Activated CD4-positive, alpha-beta T cell treated with anti-CD3 and anti-CD28 coated beads for 36 hours (primary cell): ENCODE data around the gene TBRG4. TPM values are rescaled to one million over a fixed set of nuclear protein-coding genes. Genes with fewer than 3 reads are reported as not detected.
A peak's percentile ranks its signal among the peaks of the same experiment; 100 is the strongest.

Experiments
- ATAC-seq: fragments of 200-7000 bp; cut with Tn5 transposase; one replicate; pipeline ENCODE4 v1.10.0; 2021; ENCODE audit warnings: mild to moderate bottlenecking, moderate library complexity
- CTCF ChIA-PET: fragments of 350-600 bp; sonication (Branson Sonifier 250); formaldehyde crosslinking; loops from one replicate; lab custom pipeline; 2021; ENCODE audit warnings: antibody characterized with exemption; lab: Charles Lee
- POLR2A ChIA-PET: fragments of 350-600 bp; sonication (Branson Sonifier 250); formaldehyde crosslinking; loops from one replicate; lab custom pipeline; 2021; ENCODE audit warnings: antibody characterized with exemption, inconsistent platforms; lab: Charles Lee
- DNase-seq: peaks from one replicate; pipeline ENCODE4 v3.0.0-alpha.2; 2020
- H3K27ac Mint-ChIP-seq: one replicate; pipeline ENCODE4 v1.8.0; 2021; ENCODE audit warnings: mixed read lengths
- H3K27me3 Mint-ChIP-seq: one replicate; pipeline ENCODE4 v1.8.0; 2021; ENCODE audit warnings: mixed read lengths
- H3K36me3 Mint-ChIP-seq: one replicate; pipeline ENCODE4 v1.8.0; 2021; ENCODE audit warnings: low read depth, mixed read lengths
- H3K4me1 Mint-ChIP-seq: one replicate; pipeline ENCODE4 v1.8.0; 2021; ENCODE audit warnings: mixed read lengths
- H3K4me3 Mint-ChIP-seq: one replicate; pipeline ENCODE4 v1.8.0; 2021; ENCODE audit warnings: mild to moderate bottlenecking, moderate library complexity, mixed read lengths
- H3K9me3 Mint-ChIP-seq: one replicate; pipeline ENCODE4 v1.8.0; 2021; ENCODE audit warnings: low read depth, mixed read lengths
- intact Hi-C, 2 experiments: fragments of 100-400 bp; cut with DNase I in 1 of 2; cut with micrococcal nuclease in 1 of 2; formaldehyde crosslinking; loops; one replicate each; pipeline versions ENCODE4 v1.14.2 to v1.15.1; 2022 to 2024; cut with DNase I, micrococcal nuclease
- total RNA-seq, 2 experiments: library from RNA; stranded (reverse); gene quantifications; one replicate each; pipeline ENCODE4 v1.2.3, GENCODE V29; 2021

Gene TBRG4
- total RNA-seq, 2 experiments from 2014 or later = 158 to 163 TPM

- no peak for ATAC-seq
- Mint-ChIP-seq H3K36me3 (peaks cover 48% of the 10 kb centered on the region), H3K27ac (no peak overlapping the region), H3K9me3 (no peaks in the 10 kb centered on the region), H3K4me3 (no peak overlapping the region), H3K4me1 (peaks cover 7% of the 10 kb centered on the region), H3K27me3 (no peaks in the 10 kb centered on the region)
- ChIA-PET CTCF (interaction anchor here (1.6 kb wide), 1 partner anchor 35 kb away, joined by 3 read pairs; no protein-coding TSS in a partner anchor), POLR2A (no interaction called here)
- intact Hi-C loops = no loop called here
- no peak for DNase-seq
These were observed 9.7 kb downstream of the TBRG4 start for GRCh38 chr7:45101748-45102147.

GRCh38 chr7:45100761-45101480 lies 10.6 kb downstream of the TBRG4 start:
- H3K27ac Mint-ChIP-seq = no peak overlapping the region
- H3K9me3 Mint-ChIP-seq = no peaks in the 10 kb centered on the region
- peaks cover under 1% of the 10 kb centered on the region for H3K4me1 Mint-ChIP-seq
- ChIA-PET POLR2A (interaction anchor here (0.6 kb wide), 1 partner anchor 9 kb away, joined by 5 read pairs; no protein-coding TSS in a partner anchor), CTCF (interaction anchor here (1.6 kb wide), 1 partner anchor 35 kb away, joined by 3 read pairs; no protein-coding TSS in a partner anchor)
- no peak overlapping the region for H3K4me3 Mint-ChIP-seq
- intact Hi-C loops = no loop called here
- H3K27me3 Mint-ChIP-seq = no peaks in the 10 kb centered on the region
- DNase-seq = no peak
- H3K36me3 Mint-ChIP-seq = peaks cover 48% of the 10 kb centered on the region
- no peak for ATAC-seq

- intact Hi-C loops = no loop called here
- Mint-ChIP-seq H3K4me3 (no peak overlapping the region), H3K27me3 (no peaks in the 10 kb centered on the region), H3K4me1 (no peaks in the 10 kb centered on the region), H3K27ac (peak overlapping the region; percentile 6), H3K9me3 (no peaks in the 10 kb centered on the region), H3K36me3 (peaks cover 42% of the 10 kb centered on the region)
- ATAC-seq = no peak
- DNase-seq = no peak
- ChIA-PET POLR2A (interaction anchor here (0.6 kb wide), 1 partner anchor 10 kb away, joined by 5 read pairs; no protein-coding TSS in a partner anchor), CTCF (interaction anchor here (0.6 to 0.7 kb wide), 2 partner anchors 13 to 79 kb away, joined by 3 to 4 read pairs; no protein-coding TSS in a partner anchor)
These were observed 11.4 kb downstream of the TBRG4 start for GRCh38 chr7:45099891-45100760.

GRCh38 chr7:45098983-45099839 lies 12.3 kb downstream of the TBRG4 start:
- H3K9me3 Mint-ChIP-seq = peaks cover 3% of the 10 kb centered on the region
- CTCF ChIA-PET = interaction anchor here (0.6 to 0.7 kb wide), 2 partner anchors 12 to 79 kb away, joined by 3 to 4 read pairs; no protein-coding TSS in a partner anchor
- H3K27me3 Mint-ChIP-seq = no peaks in the 10 kb centered on the region
- DNase-seq = peak; percentile 3
- H3K4me3 Mint-ChIP-seq = no peak overlapping the region
- POLR2A ChIA-PET = interaction anchor here (0.6 to 1.0 kb wide), 2 partner anchors 98 to 123 kb away, joined by 3 read pairs; no protein-coding TSS in a partner anchor
- peak; percentile 49 for ATAC-seq
- intact Hi-C loops = no loop called here
- H3K36me3 Mint-ChIP-seq = peaks cover 36% of the 10 kb centered on the region
- no peaks in the 10 kb centered on the region for H3K4me1 Mint-ChIP-seq
- no peak overlapping the region for H3K27ac Mint-ChIP-seq

- ChIA-PET CTCF (interaction anchor here (1.0 kb wide), 1 partner anchor 12 kb away, joined by 3 read pairs; no protein-coding TSS in a partner anchor), POLR2A (no interaction called here)
- H3K36me3 Mint-ChIP-seq = peaks cover 1% of the 10 kb centered on the region
- H3K27me3 Mint-ChIP-seq = peaks cover 8% of the 10 kb centered on the region
- peaks cover 5% of the 10 kb centered on the region for H3K9me3 Mint-ChIP-seq
- ATAC-seq (no peak), DNase-seq (no peak)
- H3K4me3 Mint-ChIP-seq = no peak overlapping the region
- H3K27ac Mint-ChIP-seq = no peak overlapping the region
- intact Hi-C loops = no loop called here
- peaks cover 5% of the 10 kb centered on the region for H3K4me1 Mint-ChIP-seq
These were observed 18.6 kb downstream of the TBRG4 start for GRCh38 chr7:45092931-45093235.

GRCh38 chr7:45092100-45092930 lies 19.2 kb downstream of the TBRG4 start:
- ATAC-seq (no peak), DNase-seq (no peak)
- CTCF ChIA-PET = interaction anchor here (0.5 to 1.0 kb wide), 3 partner anchors 13 to 200 kb away, joined by 3 read pairs; no protein-coding TSS in a partner anchor

GRCh38 chr7:45089341-45089891 lies 22.1 kb downstream of the TBRG4 start:
- Mint-ChIP-seq H3K9me3 (peaks cover 2% of the 10 kb centered on the region), H3K27me3 (peaks cover 8% of the 10 kb centered on the region), H3K27ac (no peak overlapping the region), H3K36me3 (peaks cover 1% of the 10 kb centered on the region), H3K4me3 (peak overlapping the region; percentile 66), H3K4me1 (peaks cover 5% of the 10 kb centered on the region)
- intact Hi-C loops = loop anchor here in 1 of 2 experiments (1.0 kb wide), 1 partner anchor 89 kb away; the partner anchor contains the start of gene CCM2
- POLR2A ChIA-PET = no interaction called here
- CTCF ChIA-PET = interaction anchor here (0.7 to 1.0 kb wide), 2 partner anchors 36 to 240 kb away, joined by 4 read pairs; no protein-coding TSS in a partner anchor
- DNase-seq (peak; percentile 85), ATAC-seq (peak; percentile 78)

More at GRCh38 chr7:45092100-45092930, 19.2 kb downstream of the TBRG4 start:
- Mint-ChIP-seq H3K4me1 (peaks cover 5% of the 10 kb centered on the region), H3K9me3 (peaks cover 5% of the 10 kb centered on the region), H3K36me3 (peaks cover 1% of the 10 kb centered on the region), H3K27ac (no peak overlapping the region), H3K4me3 (no peak overlapping the region), H3K27me3 (peaks cover 8% of the 10 kb centered on the region)
- intact Hi-C loops = no loop called here
- POLR2A ChIA-PET = no interaction called here

- peak; percentile 37 for ATAC-seq
- CTCF ChIA-PET = interaction anchor here (0.7 to 1.0 kb wide), 2 partner anchors 37 to 239 kb away, joined by 4 read pairs; no protein-coding TSS in a partner anchor
- Mint-ChIP-seq H3K27me3 (peaks cover 8% of the 10 kb centered on the region), H3K4me1 (peaks cover 5% of the 10 kb centered on the region), H3K4me3 (peak within 1 kb of the TSS; percentile 66), H3K36me3 (peaks cover 1% of the 10 kb centered on the region), H3K27ac (no peak within 1 kb of the TSS), H3K9me3 (peaks cover 2% of the 10 kb centered on the region)
- POLR2A ChIA-PET = no interaction called here
- DNase-seq = no peak
- intact Hi-C loops = loop anchor here in 1 of 2 experiments (1.0 kb wide), 1 partner anchor 89 kb away; the partner anchor contains the start of gene CCM2
These were observed 22.6 kb downstream of the TBRG4 start, which contains the start of gene NACAD for GRCh38 chr7:45088821-45089340. NACAD (minus strand) TSS chr7:45088969; CDS start chr7:45088894, 75 bp downstream.

- Mint-ChIP-seq H3K4me3 (peak overlapping the region; percentile 23), H3K4me1 (peaks cover 5% of the 10 kb centered on the region), H3K36me3 (no peaks in the 10 kb centered on the region), H3K27me3 (peaks cover 8% of the 10 kb centered on the region), H3K9me3 (no peaks in the 10 kb centered on the region), H3K27ac (no peak overlapping the region)
- DNase-seq = no peak
- no peak for ATAC-seq
- POLR2A ChIA-PET = no interaction called here
- intact Hi-C loops = no loop called here
- CTCF ChIA-PET = no interaction called here
These were observed 23.3 kb downstream of the TBRG4 start for GRCh38 chr7:45088146-45088701.
